NB4 (cell line): ENCODE data around the gene TMEM219.

Experiments used
- CTCF ChIP-seq: IDR thresholded peaks from one replicate; pipeline ENCODE4 v1.5.1; 2012; ENCODE audit warnings: low read depth, low read length
- MAX ChIP-seq: IDR thresholded peaks from 2 replicates; pipeline ENCODE4 v1.6.1; 2011; ENCODE audit warnings: low read depth, low read length
- MYC ChIP-seq: IDR thresholded peaks from 2 replicates; pipeline ENCODE4 v1.6.1; 2011; ENCODE audit warnings: low read depth, low read length
- POLR2A ChIP-seq: IDR thresholded peaks from 2 replicates; pipeline ENCODE4 v1.6.1; 2011; ENCODE audit warnings: mild to moderate bottlenecking; ENCODE audit not compliant: insufficient read length; ENCODE audit errors: extremely low read depth

- TF ChIP-seq POLR2A (no peak), CTCF (no peak), MAX (no peak), MYC (no peak)
Measured at GRCh38 chr16:29991571-29991904, 29.7 kb downstream of the TMEM219 start.
